HG02763 (cell line): ENCODE data around the gene NDUFAB1.
"Not testable (repeated sequence)": the region's sequence is repeated elsewhere in the genome, so short reads cannot be mapped to it uniquely, and the experiment has no call there.

ENCODE experiments used
- ATAC-seq: cut with Tn5 transposase; IDR thresholded peaks from one replicate; pipeline ENCODE4 v1.9.1; 2021; ENCODE audit warnings: mild to moderate bottlenecking, moderate library complexity; ENCODE audit not compliant: unreplicated experiment

The NDUFAB1 gene

GRCh38 chr16:23595951-23596720 lies at the start of gene NDUFAB1:
Gene NDUFAB1, minus strand, starts transcription at chr16:23596316. Its CDS starts 26 bp downstream, at chr16:23596290.
- ATAC-seq = peak; percentile 93

GRCh38 chr16:23642246-23642774 lies 46.2 kb upstream of the NDUFAB1 start:
- no peak for ATAC-seq

- peak; percentile 96 for ATAC-seq
Observed at GRCh38 chr16:23640931-23641765, 45.0 kb upstream of the NDUFAB1 start, which contains the start of the genes DCTN5 and PALB2. Gene DCTN5, plus strand, starts transcription at chr16:23641466. Its CDS starts 77 bp downstream, at chr16:23641543. Gene PALB2, minus strand, starts transcription at chr16:23641310. Its CDS starts 153 bp downstream, at chr16:23641157.

GRCh38 chr16:23640615-23640930 lies 44.5 kb upstream of the NDUFAB1 start:
- no peak for ATAC-seq

- ATAC-seq = no peak
Observed at GRCh38 chr16:23635958-23636357, 39.8 kb upstream of the NDUFAB1 start.

GRCh38 chr16:23634461-23635036 lies 38.4 kb upstream of the NDUFAB1 start:
- no peak for ATAC-seq

- not testable (repeated sequence) for ATAC-seq
Observed at GRCh38 chr16:23631874-23632273, 35.8 kb upstream of the NDUFAB1 start.

GRCh38 chr16:23629516-23629915 lies 33.4 kb upstream of the NDUFAB1 start:
- no peak for ATAC-seq

- ATAC-seq = no peak
Observed at GRCh38 chr16:23624092-23624491, 28.0 kb upstream of the NDUFAB1 start.

- ATAC-seq = no peak
Observed at GRCh38 chr16:23615805-23616204, 19.7 kb upstream of the NDUFAB1 start.

GRCh38 chr16:23611936-23612335 lies 15.8 kb upstream of the NDUFAB1 start:
- ATAC-seq = no peak

- ATAC-seq = not testable (repeated sequence)
Observed at GRCh38 chr16:23610905-23611304, 14.8 kb upstream of the NDUFAB1 start.

- ATAC-seq = no peak
Observed at GRCh38 chr16:23609929-23610328, 13.8 kb upstream of the NDUFAB1 start.

- no peak for ATAC-seq
Observed at GRCh38 chr16:23608194-23608593, 12.1 kb upstream of the NDUFAB1 start.

GRCh38 chr16:23607726-23608125 lies 11.6 kb upstream of the NDUFAB1 start:
- ATAC-seq = no peak

GRCh38 chr16:23597003-23597756 lies 1.1 kb upstream of the NDUFAB1 start:
- no peak for ATAC-seq

GRCh38 chr16:23595246-23595950 lies 718 bp downstream of the NDUFAB1 start:
- peak; percentile 12 for ATAC-seq

- ATAC-seq = no peak
Observed at GRCh38 chr16:23594186-23594585, 1.9 kb downstream of the NDUFAB1 start.

- ATAC-seq = no peak
Observed at GRCh38 chr16:23590181-23590580, 5.9 kb downstream of the NDUFAB1 start.

GRCh38 chr16:23587726-23588125 lies 8.4 kb downstream of the NDUFAB1 start:
- no peak for ATAC-seq
